Measurements from ENCODE around the gene TIPRL.
"Not testable (repeated sequence)": the region's sequence is repeated elsewhere in the genome, so short reads cannot be mapped to it uniquely, and the experiment has no call there.

TIPRL gene

GRCh38 chr1:168146160-168146539 is 32.6 kb upstream of the TIPRL start:
- no peak for TF ChIP-seq CTCF (IDR thresholded peaks at IDR 0.05; ENCODE audit: borderline replicate concordance, insufficient read depth, low read depth, low read length)
- no peak overlapping the region for H3K4me3 ChIP-seq (ENCODE audit: low read depth, low read length)

GRCh38 chr1:168146626-168147025 is 32.1 kb upstream of the TIPRL start:
- TF ChIP-seq CTCF (IDR thresholded peaks at IDR 0.05; ENCODE audit: borderline replicate concordance, insufficient read depth, low read depth, low read length) = no peak
- H3K4me3 ChIP-seq (ENCODE audit: low read depth, low read length) = no peak overlapping the region

GRCh38 chr1:168148916-168149315 is 29.8 kb upstream of the TIPRL start:
- TF ChIP-seq CTCF (IDR thresholded peaks at IDR 0.05; ENCODE audit: borderline replicate concordance, insufficient read depth, low read depth, low read length) = no peak
- no peak overlapping the region for H3K4me3 ChIP-seq (ENCODE audit: low read depth, low read length)

DNA sequence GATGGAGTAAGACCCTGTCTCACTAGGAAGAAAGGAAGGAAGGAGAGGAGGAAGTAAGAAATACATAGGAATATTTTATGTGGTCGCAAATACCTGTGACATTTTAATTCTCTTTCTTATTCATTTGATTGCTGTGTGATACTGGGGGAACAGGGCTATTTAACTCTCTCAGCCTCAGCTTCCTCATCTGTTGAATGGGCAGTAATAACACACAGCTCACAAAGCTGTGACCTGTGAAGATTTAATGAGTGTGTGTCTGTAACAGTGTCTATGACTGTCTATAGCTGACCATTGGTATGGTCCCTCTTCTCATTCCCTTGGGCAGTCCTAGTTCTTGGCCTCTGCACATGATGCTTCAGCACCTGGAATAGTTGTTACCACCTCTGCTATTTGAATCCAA is 28.5 kb upstream of the TIPRL start:
- no peak for TF ChIP-seq CTCF (IDR thresholded peaks at IDR 0.05; ENCODE audit: borderline replicate concordance, insufficient read depth, low read depth, low read length)
- no peak overlapping the region for H3K4me3 ChIP-seq (ENCODE audit: low read depth, low read length)

DNA sequence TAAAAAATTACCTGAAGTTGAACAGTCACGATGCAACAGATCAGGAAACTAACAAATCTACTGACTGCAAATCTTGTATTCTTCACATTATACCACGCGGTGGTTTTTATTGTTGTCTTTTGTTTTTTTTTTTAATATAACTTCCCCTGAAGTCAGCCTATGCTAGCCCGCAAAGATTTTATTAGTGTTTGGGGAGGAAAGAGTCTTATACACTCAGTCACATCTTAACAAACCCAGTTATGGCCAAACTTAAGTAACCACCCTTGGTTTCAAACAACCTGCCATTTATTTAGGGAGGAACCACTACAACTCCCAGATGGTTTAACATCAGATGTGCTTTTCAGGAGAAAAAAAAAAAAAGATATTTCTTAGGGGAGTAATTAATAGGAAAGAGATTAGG is 26.8 kb upstream of the TIPRL start:
- TF ChIP-seq CTCF (IDR thresholded peaks at IDR 0.05; ENCODE audit: borderline replicate concordance, insufficient read depth, low read depth, low read length) = no peak
- H3K4me3 ChIP-seq (ENCODE audit: low read depth, low read length) = no peak overlapping the region

DNA sequence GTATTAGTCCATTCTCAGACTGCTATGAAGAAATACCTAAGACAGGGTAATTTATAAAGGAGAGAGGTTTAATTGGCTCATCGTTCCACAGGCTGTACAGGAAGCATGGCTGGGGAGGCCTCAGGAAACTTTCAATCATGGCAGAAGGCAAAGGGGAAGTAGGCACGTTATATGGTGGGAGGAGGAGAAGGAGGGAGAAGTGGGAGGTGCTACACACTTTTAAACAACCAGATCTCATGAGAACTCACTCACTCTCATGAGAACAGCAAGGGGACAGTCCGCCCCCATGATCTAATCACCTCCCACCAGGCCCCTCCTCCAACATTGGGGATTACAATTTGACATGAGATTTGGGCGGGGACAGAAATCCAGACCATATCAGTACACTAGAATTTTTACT is 24.1 kb upstream of the TIPRL start:
- not testable (repeated sequence) for H3K4me3 ChIP-seq (ENCODE audit: low read depth, low read length)

DNA sequence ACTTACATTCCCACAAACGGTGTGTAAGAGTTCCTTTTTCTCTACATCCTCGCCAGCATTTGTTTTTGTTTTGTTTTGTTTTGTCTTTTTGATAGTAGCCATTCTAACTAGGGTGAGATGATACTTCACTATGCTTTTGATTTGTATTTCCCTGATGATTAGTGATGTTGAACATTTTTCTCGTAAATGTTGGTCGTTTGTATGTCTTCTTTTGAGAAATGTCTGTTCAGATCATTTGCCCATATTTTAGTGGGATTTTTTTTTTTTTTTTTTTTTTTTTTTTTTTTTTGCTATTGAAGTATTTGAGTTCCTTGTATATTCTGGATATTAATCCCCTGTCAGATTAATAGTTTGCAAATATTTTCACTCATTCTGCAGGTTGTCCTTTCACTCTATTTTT is 22.9 kb upstream of the TIPRL start:
- H3K4me3 ChIP-seq (ENCODE audit: low read depth, low read length) = no peak overlapping the region
- no peak for TF ChIP-seq CTCF (IDR thresholded peaks at IDR 0.05; ENCODE audit: borderline replicate concordance, insufficient read depth, low read depth, low read length)

GRCh38 chr1:168157638-168158037 is 21.1 kb upstream of the TIPRL start:
- no peak overlapping the region for H3K4me3 ChIP-seq (ENCODE audit: low read depth, low read length)
- no peak for TF ChIP-seq CTCF (IDR thresholded peaks at IDR 0.05; ENCODE audit: borderline replicate concordance, insufficient read depth, low read depth, low read length)
